GM21515 (cell line): ENCODE data around the gene GEMIN5.

Experiments used
- ATAC-seq: cut with Tn5 transposase; IDR thresholded peaks from one replicate; pipeline ENCODE4 v1.9.1; 2021; ENCODE audit not compliant: unreplicated experiment

Gene GEMIN5

GRCh38 chr5:154885439-154885838, 52.6 kb downstream of the GEMIN5 start:
- ATAC-seq = no peak

- ATAC-seq = no peak
Observed at GRCh38 chr5:154884424-154884823, 53.6 kb downstream of the GEMIN5 start.

GRCh38 chr5:154881986-154882385, 56.0 kb downstream of the GEMIN5 start:
- ATAC-seq = no peak

GRCh38 chr5:154878642-154879335, 59.2 kb downstream of the GEMIN5 start:
- no peak for ATAC-seq

- no peak for ATAC-seq
Observed at GRCh38 chr5:154873791-154874331, 64.2 kb downstream of the GEMIN5 start.

- ATAC-seq = no peak
Observed at GRCh38 chr5:154871734-154872133, 66.3 kb downstream of the GEMIN5 start.

GRCh38 chr5:154868702-154869101, 69.3 kb downstream of the GEMIN5 start:
- ATAC-seq = no peak

- no peak for ATAC-seq
Observed at GRCh38 chr5:154866841-154867240, 71.2 kb downstream of the GEMIN5 start.

GRCh38 chr5:154865466-154866184, 72.4 kb downstream of the GEMIN5 start:
- no peak for ATAC-seq

GRCh38 chr5:154863291-154864080, 74.5 kb downstream of the GEMIN5 start:
- ATAC-seq = no peak

- no peak for ATAC-seq
Observed at GRCh38 chr5:154862766-154863165, 75.2 kb downstream of the GEMIN5 start.

GRCh38 chr5:154861946-154862345, 76.1 kb downstream of the GEMIN5 start:
- no peak for ATAC-seq

- no peak for ATAC-seq
Observed at GRCh38 chr5:154860765-154861164, 77.2 kb downstream of the GEMIN5 start.

GRCh38 chr5:154860123-154860522, 77.9 kb downstream of the GEMIN5 start:
- no peak for ATAC-seq

- peak; percentile 19 for ATAC-seq
Observed at GRCh38 chr5:154858972-154859871, 78.8 kb downstream of the GEMIN5 start.

GRCh38 chr5:154858297-154858971, 79.6 kb downstream of the GEMIN5 start, which contains the start of gene CNOT8:
CNOT8 (plus strand) TSS chr5:154858627; CDS start chr5:154863279, 4,652 bp downstream.
- ATAC-seq = peak; percentile 78

GRCh38 chr5:154857530-154858296, 80.3 kb downstream of the GEMIN5 start:
- peak; percentile 60 for ATAC-seq

- ATAC-seq = no peak
Observed at GRCh38 chr5:154851351-154851750, 86.7 kb downstream of the GEMIN5 start.
